ENCODE results near the gene IL36B. TPM values are rescaled to one million over a fixed set of nuclear protein-coding genes. Genes with fewer than 3 reads are reported as not detected.

The IL36B gene
- polyA plus RNA-seq, 1 experiment = not detected

DNA sequence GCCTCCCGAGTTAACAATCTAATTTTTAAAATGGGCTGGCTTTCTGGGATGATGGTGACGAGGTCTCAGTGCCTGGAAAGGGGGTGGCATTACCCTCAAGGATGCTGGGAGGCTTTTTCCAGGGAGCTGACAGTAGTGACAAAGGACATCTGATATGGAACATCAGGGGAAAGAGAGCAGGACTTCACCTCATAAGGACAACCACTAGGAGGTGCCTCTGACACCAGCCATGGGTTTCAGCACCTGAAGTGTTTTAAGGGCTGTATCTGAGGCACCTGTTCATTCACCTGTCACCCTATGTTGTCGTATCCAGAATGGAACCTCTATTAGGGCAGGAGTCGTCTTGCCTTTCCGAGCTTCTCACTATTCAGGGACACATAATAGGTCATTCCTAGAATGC lies 10.8 kb downstream of the IL36B start:
- TF ChIP-seq, protein P1, sequence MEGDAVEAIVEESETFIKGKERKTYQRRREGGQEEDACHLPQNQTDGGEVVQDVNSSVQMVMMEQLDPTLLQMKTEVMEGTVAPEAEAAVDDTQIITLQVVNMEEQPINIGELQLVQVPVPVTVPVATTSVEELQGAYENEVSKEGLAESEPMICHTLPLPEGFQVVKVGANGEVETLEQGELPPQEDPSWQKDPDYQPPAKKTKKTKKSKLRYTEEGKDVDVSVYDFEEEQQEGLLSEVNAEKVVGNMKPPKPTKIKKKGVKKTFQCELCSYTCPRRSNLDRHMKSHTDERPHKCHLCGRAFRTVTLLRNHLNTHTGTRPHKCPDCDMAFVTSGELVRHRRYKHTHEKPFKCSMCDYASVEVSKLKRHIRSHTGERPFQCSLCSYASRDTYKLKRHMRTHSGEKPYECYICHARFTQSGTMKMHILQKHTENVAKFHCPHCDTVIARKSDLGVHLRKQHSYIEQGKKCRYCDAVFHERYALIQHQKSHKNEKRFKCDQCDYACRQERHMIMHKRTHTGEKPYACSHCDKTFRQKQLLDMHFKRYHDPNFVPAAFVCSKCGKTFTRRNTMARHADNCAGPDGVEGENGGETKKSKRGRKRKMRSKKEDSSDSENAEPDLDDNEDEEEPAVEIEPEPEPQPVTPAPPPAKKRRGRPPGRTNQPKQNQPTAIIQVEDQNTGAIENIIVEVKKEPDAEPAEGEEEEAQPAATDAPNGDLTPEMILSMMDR (IDR thresholded peaks at IDR 0.05; ENCODE audit: low read depth, low read length) = no peak
- POLR2A ChIA-PET = no interaction called here
- peaks cover 14% of the 10 kb centered on the region for H3K27me3 ChIP-seq (ENCODE audit: control insufficient read depth, insufficient read depth, low read length)
- H3K9me3 ChIP-seq (ENCODE audit: control insufficient read depth, insufficient read depth, low read length) = no peaks in the 10 kb centered on the region
- DNase-seq (ENCODE audit: low read depth, low spot score) = no peak
- CTCF ChIA-PET = no interaction called here
- no peak overlapping the region for H3K4me3 ChIP-seq (ENCODE audit: low read depth, low read length)
- no peak overlapping the region for H3K27ac ChIP-seq (ENCODE audit: low read depth, low read length)

- Histone ChIP-seq H3K4me3 (ENCODE audit: low read depth, low read length) (no peak overlapping the region), H3K9me3 (ENCODE audit: control insufficient read depth, insufficient read depth, low read length) (no peaks in the 10 kb centered on the region), H3K27me3 (ENCODE audit: control insufficient read depth, insufficient read depth, low read length) (peaks cover 16% of the 10 kb centered on the region), H3K27ac (ENCODE audit: low read depth, low read length) (no peak overlapping the region)
- CTCF ChIA-PET = no interaction called here
- POLR2A ChIA-PET = no interaction called here
- DNase-seq (ENCODE audit: low read depth, low spot score) = no peak
- TF ChIP-seq, protein P1 (IDR thresholded peaks at IDR 0.05; ENCODE audit: low read depth, low read length) = no peak
Observed at GRCh38 chr2:113039719-113040118, 12.9 kb downstream of the IL36B start.

DNA sequence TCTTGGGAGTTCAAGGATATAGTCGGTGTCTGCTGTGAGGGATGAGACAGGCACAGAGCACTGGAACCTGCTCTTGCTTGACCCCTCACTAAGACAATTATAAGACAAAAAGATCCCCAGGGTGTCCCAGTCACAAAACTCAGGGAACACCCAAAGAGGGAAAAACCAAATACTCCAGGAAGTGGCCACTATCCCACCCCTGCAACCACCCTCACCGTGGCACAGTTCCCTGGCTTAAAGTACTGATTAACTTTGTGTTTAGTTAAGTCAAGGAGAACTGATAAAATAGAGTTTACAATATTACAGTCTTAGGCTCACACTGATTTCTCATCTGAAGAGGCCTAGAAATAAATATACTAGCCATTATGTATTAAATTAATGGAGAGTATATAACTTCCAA lies 13.5 kb downstream of the IL36B start:
- no peak for DNase-seq (ENCODE audit: low read depth, low spot score)
- H3K27ac ChIP-seq (ENCODE audit: low read depth, low read length) = no peak overlapping the region
- H3K4me3 ChIP-seq (ENCODE audit: low read depth, low read length) = no peak overlapping the region
- no peaks in the 10 kb centered on the region for H3K9me3 ChIP-seq (ENCODE audit: control insufficient read depth, insufficient read depth, low read length)
- CTCF ChIA-PET = no interaction called here
- H3K27me3 ChIP-seq (ENCODE audit: control insufficient read depth, insufficient read depth, low read length) = peaks cover 16% of the 10 kb centered on the region
- POLR2A ChIA-PET = no interaction called here
- TF ChIP-seq, protein P1 (IDR thresholded peaks at IDR 0.05; ENCODE audit: low read depth, low read length) = no peak

DNA sequence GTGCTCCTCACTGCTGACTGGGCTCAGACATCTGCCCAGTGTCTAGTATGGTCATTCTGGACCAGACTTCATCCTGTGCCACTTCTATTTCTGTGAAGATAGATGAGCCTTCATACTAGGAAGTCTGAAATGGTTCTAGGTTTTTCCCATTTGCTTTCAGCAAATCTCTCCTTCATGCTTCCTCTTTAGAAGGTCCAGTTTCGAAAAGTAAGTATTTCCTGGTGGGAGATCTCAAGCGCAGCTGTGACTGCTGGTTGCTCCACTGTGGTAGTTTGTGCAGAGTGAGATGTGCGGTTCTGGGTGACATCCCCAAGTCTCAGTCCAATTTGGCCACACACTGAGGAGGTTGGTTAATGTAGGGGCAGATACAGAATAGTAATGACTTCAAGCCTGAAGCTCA lies 14.4 kb downstream of the IL36B start:
- DNase-seq (ENCODE audit: low read depth, low spot score) = no peak
- H3K27me3 ChIP-seq (ENCODE audit: control insufficient read depth, insufficient read depth, low read length) = peaks cover 16% of the 10 kb centered on the region
- TF ChIP-seq, protein P1 (IDR thresholded peaks at IDR 0.05; ENCODE audit: low read depth, low read length) = no peak
- H3K4me3 ChIP-seq (ENCODE audit: low read depth, low read length) = no peak overlapping the region
- CTCF ChIA-PET = no interaction called here
- H3K9me3 ChIP-seq (ENCODE audit: control insufficient read depth, insufficient read depth, low read length) = no peaks in the 10 kb centered on the region
- no peak overlapping the region for H3K27ac ChIP-seq (ENCODE audit: low read depth, low read length)
- POLR2A ChIA-PET = no interaction called here

GRCh38 chr2:113036763-113037162 lies 15.9 kb downstream of the IL36B start:
- Histone ChIP-seq H3K27me3 (ENCODE audit: control insufficient read depth, insufficient read depth, low read length) (peaks cover 20% of the 10 kb centered on the region), H3K4me3 (ENCODE audit: low read depth, low read length) (no peak overlapping the region), H3K9me3 (ENCODE audit: control insufficient read depth, insufficient read depth, low read length) (no peaks in the 10 kb centered on the region), H3K27ac (ENCODE audit: low read depth, low read length) (no peak overlapping the region)
- ChIA-PET POLR2A (no interaction called here), CTCF (no interaction called here)
- TF ChIP-seq, protein P1 (IDR thresholded peaks at IDR 0.05; ENCODE audit: low read depth, low read length) = no peak
- DNase-seq (ENCODE audit: low read depth, low spot score) = no peak
